Measurements from ENCODE around the gene IMPA2. TPM values are rescaled to one million over a fixed set of nuclear protein-coding genes. Genes with fewer than 3 reads are reported as not detected.
"Not testable (repeated sequence)": the region's sequence is repeated elsewhere in the genome, so short reads cannot be mapped to it uniquely, and the experiment has no call there.

IMPA2 gene
- total RNA-seq, 1 experiment from 2014 or later = 88.6 TPM

GRCh38 chr18:12048010-12048826 lies 66.9 kb downstream of the IMPA2 start:
- no peak for DNase-seq (ENCODE audit: low spot score)

GRCh38 chr18:12048827-12049175 lies 67.5 kb downstream of the IMPA2 start:
- DNase-seq (ENCODE audit: low spot score) = no peak

GRCh38 chr18:12049978-12050811 lies 68.9 kb downstream of the IMPA2 start:
- DNase-seq (ENCODE audit: low spot score) = no peak

GRCh38 chr18:12052866-12053265 lies 71.6 kb downstream of the IMPA2 start:
- no peak for DNase-seq (ENCODE audit: low spot score)

- no peak for DNase-seq (ENCODE audit: low spot score)
Measured at GRCh38 chr18:12053289-12053688, 72.0 kb downstream of the IMPA2 start.

GRCh38 chr18:12056034-12056883 lies 75.0 kb downstream of the IMPA2 start:
- DNase-seq (ENCODE audit: low spot score) = no peak

- DNase-seq (ENCODE audit: low spot score) = no peak
Measured at GRCh38 chr18:12056884-12057402, 75.6 kb downstream of the IMPA2 start.

GRCh38 chr18:12057419-12058039 lies 76.2 kb downstream of the IMPA2 start:
- no peak for DNase-seq (ENCODE audit: low spot score)

GRCh38 chr18:12059334-12060181 lies 78.3 kb downstream of the IMPA2 start:
- DNase-seq (ENCODE audit: low spot score) = no peak

- DNase-seq (ENCODE audit: low spot score) = no peak
Measured at GRCh38 chr18:12060182-12060870, 79.0 kb downstream of the IMPA2 start.

GRCh38 chr18:12061685-12062084 lies 80.4 kb downstream of the IMPA2 start:
- no peak for DNase-seq (ENCODE audit: low spot score)

- no peak for DNase-seq (ENCODE audit: low spot score)
Measured at GRCh38 chr18:12062974-12063373, 81.7 kb downstream of the IMPA2 start.

- no peak for DNase-seq (ENCODE audit: low spot score)
Measured at GRCh38 chr18:12064086-12064763, 82.9 kb downstream of the IMPA2 start.

GRCh38 chr18:12065397-12065796 lies 84.1 kb downstream of the IMPA2 start:
- DNase-seq (ENCODE audit: low spot score) = no peak

- no peak for DNase-seq (ENCODE audit: low spot score)
Measured at GRCh38 chr18:12066910-12067511, 85.7 kb downstream of the IMPA2 start.

GRCh38 chr18:12067671-12068070 lies 86.4 kb downstream of the IMPA2 start:
- DNase-seq (ENCODE audit: low spot score) = no peak

GRCh38 chr18:12068316-12068949 lies 87.1 kb downstream of the IMPA2 start:
- not testable (repeated sequence) for DNase-seq (ENCODE audit: low spot score)

GRCh38 chr18:12068950-12069320 lies 87.6 kb downstream of the IMPA2 start:
- no peak for DNase-seq (ENCODE audit: low spot score)

Measured in HT-29 (cell line).